Measurements from ENCODE around the gene FGFR3. TPM values are rescaled to one million over a fixed set of nuclear protein-coding genes. Genes with fewer than 3 reads are reported as not detected.

The FGFR3 gene
- total and polyA plus RNA-seq, 9 of the 15 experiments (the other 6 are each of a cell fraction or from before 2014, with no cell fraction given): 1.2 to 60.4 (median 12.7) TPM

- TF ChIP-seq ZNF668 (CRISPR knock-in tag; IDR thresholded peaks at IDR 0.05) (no peak), ZNF512 (tag; IDR thresholded peaks at IDR 0.05) (no peak), BRD9 (IDR thresholded peaks at IDR 0.05; ENCODE audit: low read depth, partially characterized antibody) (no peak), PHTF2 (CRISPR knock-in tag; IDR thresholded peaks at IDR 0.05) (no peak), POLR3G (IDR thresholded peaks at IDR 0.05; ENCODE audit: extremely low read depth, insufficient read length, insufficient replicate concordance) (no peak), PURB (CRISPR knock-in tag; IDR thresholded peaks at IDR 0.05; ENCODE audit: low read depth) (no peak), XRCC3 (IDR thresholded peaks at IDR 0.05) (no peak), ZNF224 (CRISPR knock-in tag; IDR thresholded peaks at IDR 0.05) (no peak), FOXA1 (IDR thresholded peaks at IDR 0.05; ENCODE audit: borderline replicate concordance) (no peak)
Observed at GRCh38 chr4:1778642-1779392, 14.3 kb upstream of the FGFR3 start (continued).
